ENCODE measurements around the gene ACTR8.

GRCh38 chr3:53865732-53866499 lies 16.0 kb downstream of the ACTR8 start:
- TF ChIP-seq CTCF (optimal IDR thresholded peaks at IDR 0.05 in 1 of 3, IDR thresholded peaks at IDR 0.05 in 1 of 3, conservative IDR thresholded peaks at IDR 0.05 in 1 of 3; ENCODE audit: extremely low read depth in 1 of 3, insufficient read depth in 2 of 3, low read length in 3 of 3) (no peak), EZH2 (IDR thresholded peaks at IDR 0.05; ENCODE audit: low read length) (no peak)

All from keratinocyte (primary cell).